EH (cell line): ENCODE measurements around the gene MDP1.

Experiments used
- DNase-seq: peaks from one replicate; pipeline ENCODE4 v3.0.0-alpha.2; 2015; ENCODE audit warnings: low read depth

The MDP1 gene

DNA sequence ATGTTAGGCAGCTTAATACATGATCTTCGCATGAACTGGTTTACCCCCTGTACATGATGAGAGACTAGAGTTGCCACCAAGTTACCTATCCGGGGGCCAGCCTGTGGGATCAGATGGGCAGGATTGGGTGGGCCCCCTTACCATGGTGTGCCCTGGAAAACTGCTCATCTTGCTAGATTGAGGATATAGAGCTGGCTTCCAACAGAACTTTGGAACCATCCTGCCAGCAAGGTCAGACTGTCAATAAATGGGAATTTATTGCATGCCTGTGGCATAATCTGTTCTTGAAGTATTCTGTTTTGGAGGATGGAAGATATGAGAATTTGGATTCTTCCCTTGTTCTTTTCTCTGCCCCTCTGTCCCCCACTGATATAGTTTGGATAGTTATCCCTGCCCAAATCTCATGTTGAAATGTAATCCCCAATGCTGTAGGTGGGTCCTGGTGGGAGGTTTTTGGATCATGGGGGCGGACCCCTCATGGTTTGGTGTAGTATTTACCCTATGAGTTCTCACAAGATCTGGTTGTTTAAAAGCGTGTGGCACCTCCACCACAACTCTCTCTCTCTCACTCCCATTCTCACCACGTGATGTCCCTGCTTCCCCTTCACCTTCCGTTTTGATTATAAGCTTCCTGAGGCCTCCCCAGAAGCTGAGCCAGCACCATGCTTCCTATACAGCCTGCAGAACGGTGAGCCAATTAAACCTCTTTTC is 16.9 kb downstream of the MDP1 start:
- DNase-seq: no peak

DNA sequence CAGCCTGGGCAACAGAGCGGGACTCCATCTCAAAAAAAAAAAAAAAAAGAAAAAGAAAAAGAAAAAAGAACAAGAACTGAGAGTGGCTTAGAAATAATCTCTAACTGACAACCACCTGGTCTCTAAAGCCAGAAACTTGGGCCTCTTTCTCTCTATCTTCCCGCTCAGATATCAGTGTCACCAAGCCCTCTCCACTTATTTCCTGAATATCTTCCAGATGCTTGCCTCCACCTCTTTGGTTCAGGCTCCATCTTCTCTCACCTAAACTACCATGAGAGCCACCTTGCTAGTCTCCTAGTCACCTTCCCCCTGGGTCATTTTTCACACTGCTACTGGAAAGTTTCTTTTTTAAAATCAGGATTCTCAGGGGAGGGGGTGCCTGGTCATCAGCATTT is 18.8 kb downstream of the MDP1 start:
- no peak for DNase-seq

DNA sequence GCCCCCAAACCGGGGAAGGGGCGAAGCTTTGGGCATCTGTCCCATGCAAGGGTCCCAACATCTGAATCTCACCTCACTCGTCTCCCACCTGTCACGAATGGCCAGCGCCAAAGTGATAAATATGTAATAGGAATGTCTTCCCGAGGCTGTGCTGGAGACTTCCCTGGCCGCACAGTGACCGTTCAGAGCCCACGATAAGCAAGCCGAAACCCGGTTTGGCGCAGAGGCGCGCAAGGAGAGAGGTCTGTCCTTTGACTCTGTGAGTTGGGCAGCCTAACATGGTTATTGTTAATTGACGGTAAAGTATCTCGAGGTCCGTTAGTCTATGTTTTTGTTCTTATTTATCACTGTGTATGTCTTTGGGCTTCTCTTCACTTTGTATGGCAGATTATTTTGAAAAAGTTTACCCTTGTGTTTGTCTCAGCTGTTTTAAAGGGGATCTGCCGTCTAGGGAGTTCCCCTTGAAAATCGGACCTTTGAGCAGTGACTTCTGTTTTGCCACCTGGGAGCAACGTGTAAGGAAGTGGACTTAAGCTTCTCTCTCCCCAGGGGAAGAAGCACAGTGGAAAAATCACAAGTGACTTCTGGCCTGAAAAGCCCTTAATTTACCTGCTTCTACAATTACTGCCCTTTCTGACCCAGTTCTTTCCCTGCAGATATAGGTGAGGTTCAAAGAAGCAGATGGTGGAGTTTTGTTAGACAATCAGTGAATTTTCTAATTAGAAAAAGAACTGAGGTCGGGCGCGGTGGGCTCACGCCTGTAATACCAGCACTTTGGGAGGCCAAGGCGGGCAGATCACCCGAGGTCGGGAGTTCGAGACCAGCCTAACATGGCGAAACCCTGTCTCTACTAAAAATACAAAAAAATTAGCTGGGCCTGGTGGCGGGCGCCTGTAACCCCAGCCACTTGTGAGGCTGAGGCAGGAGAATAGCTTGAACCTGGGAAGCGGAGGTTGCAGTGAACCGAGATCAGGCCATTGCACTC is 19.5 kb downstream of the MDP1 start:
- DNase-seq: peak; percentile 37

DNA sequence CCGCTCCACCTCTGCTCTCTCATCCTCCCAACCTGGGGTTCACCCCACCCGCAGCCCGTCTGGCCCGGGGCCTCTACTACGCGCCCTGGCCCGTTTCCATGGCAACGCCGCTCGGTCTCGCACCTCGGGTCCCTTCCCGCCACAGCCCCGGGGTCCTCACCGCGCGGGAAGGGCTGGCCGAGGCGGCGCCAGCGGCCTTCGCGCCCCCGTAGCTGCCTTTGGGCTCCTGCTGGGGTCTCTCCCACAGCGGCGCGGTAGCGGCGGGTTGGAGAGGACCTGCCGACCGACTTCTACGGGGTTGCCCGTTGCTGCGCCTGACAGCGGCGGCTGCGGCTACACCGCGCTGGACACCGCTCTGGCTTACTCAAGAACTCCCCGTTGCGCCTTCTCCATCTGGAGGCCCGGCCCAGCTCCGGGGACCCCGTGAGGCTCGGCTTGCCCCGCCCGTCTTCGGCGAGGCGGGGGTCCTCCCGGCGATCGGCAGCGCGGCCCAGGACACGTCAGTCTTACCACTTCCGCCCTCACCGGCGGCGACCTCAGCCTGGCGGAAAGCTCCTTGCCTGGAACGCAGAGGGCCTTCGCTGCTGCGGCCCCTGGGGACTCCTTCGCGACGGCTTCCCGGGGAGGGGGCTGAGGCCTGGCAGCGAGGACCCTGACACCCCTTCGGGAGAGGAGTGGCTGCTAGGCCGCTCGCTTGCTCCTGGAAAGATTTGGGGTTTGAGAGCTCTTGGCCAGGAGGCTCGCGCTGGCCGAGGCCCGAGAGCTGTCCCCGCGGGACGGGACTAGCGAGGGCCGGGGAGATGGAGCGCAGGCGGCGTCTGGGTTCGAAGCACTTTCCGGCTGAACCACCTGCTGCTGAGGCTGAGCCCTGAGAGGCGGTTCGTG is 20.4 kb downstream of the MDP1 start, which contains the start of gene TM9SF1:
TSS of gene TM9SF1 (minus strand) at position 256 of the 885 bp plus-strand sequence. CDS start 422 bp downstream, outside the sequence.
- DNase-seq: peak; percentile 88

DNA sequence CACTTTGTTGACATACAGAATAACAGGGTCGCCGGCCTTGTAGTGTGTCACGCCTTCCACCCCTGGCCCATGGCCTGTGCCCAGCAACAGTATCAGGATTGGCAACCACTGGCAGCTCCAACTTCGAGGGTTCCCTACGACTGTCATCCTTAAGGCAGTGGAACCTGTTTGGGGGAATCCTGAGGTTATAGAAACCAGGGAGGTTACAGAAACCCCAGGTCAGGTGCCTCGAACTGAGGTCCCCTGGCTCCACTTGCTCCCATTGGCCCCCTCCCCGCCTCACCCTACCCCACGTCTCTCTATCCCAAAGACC is 21.0 kb downstream of the MDP1 start:
- DNase-seq: no peak

DNA sequence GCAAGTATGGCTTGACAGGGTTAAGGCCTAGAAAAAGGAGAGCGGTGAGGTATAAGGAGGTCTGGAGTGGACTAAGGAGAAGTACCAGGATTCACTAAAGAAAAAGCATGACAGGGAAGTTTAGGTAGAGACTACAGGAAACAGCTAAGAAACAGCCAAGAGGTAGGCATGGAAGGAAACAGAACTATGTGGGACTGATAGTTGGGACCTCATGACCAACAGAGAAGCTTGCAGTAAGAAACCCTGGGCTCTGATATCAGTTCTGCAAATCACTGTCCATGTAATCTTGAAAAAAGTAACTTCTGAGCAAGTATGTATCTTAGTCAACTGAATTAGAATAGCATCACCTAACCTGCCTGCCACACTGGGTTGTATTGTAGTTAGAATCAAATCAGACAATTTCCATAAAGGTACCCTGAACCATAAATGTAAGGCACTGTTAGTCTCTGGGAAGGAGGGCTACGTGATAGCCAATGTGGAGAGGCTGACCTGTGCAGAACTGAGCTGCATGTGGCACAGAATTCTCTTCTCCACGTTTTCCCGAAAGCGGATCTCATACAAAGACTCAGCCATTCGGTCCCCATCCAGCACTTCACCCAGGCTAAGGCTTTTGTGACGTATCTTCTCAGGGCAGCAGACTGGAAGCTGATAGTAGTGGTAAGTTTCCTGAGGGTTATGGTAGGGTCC is 21.5 kb downstream of the MDP1 start:
- no peak for DNase-seq

DNA sequence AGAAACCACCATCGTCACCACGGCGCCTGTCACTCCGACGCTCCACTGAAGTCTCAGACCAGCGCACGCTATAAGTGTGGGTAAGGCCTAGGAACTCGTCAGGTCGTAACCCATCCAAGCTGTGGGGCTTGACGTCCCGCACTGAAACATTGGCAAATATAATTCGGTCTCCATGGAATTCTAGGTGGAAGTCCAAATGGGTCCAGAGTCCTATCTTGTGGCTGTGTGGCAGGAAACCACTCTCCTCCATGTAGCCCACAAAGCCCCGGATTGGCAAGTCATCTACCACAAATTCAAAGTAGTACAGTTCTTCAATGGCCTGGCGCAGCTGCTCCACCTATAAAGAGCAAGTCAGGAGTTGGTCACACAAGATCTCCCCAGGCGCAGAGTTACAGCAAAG is 22.9 kb downstream of the MDP1 start:
- no peak for DNase-seq

DNA sequence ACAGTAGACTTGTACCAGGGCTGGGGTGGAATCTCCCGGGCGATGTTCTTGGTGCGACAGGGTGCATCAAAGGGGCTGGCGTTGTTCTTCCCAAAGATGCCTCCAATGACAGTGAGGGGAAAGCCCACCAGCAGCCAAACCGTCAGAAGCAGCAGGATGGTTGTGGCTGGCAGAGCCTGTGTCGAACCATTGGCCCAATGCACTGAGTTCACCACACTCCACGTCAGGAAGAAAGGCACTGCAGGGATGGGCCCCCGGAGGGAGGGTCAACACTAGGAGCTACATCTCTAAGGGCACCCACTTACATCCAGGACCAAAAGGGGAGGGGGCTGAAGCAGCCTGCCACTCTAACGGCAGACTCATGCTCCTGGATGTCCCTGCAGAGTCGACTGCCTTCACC is 25.4 kb downstream of the MDP1 start:
- no peak for DNase-seq

DNA sequence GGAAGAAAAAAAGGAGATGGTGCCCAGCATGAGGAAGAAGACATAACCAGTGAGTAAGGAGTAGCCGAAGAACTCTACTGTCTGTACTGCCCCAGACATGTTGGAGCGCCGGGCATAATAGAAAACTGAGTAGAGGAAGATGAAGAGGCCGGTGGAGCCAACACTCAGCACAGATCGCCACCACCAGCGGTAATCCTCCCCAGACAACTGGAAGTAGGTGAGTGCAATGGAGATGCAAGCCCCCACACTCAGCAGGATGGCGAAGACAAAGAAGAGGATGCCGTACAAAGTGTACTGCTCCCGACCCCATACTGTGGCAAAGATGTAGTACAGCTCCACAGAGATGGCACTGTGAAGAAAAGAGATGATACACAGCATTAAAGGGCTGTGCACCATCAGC is 26.4 kb downstream of the MDP1 start:
- no peak for DNase-seq

DNA sequence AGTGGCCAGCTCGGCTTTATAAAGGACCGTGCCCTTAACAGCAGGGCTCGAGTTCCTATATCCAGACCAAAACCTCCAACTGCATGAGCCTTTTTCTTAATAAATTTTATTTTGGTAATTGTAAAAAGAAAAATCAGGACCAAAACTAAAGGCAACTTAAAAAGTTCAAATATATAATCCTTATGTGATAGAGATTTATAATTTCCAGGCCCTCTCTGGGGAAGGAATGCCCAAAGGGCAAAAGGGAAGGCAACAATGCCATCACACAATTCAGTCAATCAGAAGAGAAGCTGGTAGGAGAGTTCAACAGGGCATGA is 26.8 kb downstream of the MDP1 start:
- no peak for DNase-seq

DNA sequence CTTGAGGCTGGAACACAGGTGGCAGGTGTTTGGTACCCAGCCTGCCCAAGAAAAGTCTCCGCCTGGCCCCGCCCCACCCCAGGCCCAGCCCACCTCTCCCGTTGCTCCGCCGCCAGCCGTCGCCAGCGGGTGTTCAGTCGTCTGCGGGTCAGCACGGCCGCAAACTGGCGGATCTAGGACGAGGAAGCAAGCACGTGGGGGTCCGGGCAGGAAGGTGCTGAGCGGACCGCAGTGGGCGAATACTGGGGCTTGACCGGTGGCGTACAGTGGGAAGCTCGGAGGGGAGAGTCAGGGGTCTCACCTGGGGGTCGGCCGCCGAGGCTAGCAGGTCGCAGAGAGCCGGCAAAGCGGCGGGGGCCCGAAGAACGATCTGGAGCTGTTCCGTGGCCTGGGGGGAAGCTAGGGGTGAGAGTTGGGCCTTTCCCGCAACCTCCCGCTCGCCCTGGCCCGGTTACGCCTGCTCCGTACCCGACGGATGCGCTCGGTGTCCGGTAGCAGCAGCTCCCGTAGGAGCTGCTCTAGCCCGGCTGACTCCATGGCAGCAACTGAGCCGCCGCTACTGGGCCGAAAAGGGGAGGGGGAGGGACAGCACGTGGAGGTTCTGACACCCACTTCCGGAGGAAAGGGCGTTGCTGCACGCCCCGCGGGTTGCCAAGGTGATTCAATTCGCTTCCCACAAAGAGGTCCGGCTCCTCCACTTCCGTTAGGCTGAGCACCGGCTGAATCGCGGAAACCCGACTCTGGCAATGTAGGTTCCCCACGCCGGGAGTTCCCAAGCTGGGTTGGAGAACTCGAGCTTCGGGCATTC is 27.4 kb downstream of the MDP1 start, which contains the start of gene IPO4:
TSS of gene IPO4 (minus strand) at position 566 of the 808 bp plus-strand sequence. CDS start at position 537, 29 bp downstream.
- DNase-seq: peak; percentile 98

DNA sequence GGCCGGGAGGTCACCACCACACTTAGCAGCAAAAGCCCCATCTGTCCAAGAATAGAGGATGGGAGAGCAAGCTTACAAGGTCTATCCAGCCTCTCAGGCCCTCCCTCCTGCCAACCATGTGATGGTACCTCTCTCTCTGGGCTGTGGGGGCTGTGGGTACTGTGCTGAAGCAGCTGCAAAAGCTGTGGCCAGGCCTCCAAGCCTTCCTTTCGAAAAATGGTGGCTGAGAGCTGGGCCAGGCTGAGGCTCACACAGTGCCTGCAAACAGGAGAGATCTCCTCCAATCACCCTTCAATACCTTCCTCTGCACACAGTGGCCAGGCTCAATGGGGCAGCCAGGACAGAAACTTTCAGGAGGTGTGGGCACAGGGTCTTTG is 28.3 kb downstream of the MDP1 start:
- no peak for DNase-seq

DNA sequence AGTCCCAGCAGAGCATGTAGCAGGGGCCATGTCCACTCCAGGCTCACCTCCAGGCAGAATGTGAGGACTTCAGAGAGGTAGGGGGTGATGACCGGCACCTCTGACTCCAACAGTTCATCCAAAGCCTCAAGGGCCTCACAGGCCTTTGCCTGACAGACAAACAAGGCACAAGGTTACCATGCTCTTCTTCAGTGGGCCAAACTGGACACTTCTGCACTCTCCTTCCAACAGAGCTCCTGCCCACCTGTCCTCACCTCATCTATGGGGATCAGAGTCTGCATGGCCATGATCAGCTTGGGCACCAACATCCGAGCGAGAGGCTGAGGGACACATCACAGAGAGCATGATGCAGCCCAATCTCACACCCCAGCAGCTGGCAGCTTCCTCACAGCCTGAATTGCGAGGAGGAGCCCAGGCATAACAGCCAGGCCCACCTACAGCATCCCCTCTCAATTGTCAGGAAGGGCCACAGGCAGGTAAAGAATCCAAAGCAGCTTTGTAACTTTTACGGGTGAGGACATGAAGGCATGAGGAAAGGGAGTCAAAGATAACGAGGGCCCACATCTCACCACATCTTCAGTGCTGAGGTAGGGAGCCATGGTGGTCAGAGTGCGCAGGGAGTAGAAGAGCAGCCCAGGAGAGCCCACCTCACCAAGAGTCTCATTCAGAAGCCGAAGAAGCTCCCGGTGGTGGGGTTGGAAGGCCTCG is 28.9 kb downstream of the MDP1 start:
- DNase-seq: no peak

DNA sequence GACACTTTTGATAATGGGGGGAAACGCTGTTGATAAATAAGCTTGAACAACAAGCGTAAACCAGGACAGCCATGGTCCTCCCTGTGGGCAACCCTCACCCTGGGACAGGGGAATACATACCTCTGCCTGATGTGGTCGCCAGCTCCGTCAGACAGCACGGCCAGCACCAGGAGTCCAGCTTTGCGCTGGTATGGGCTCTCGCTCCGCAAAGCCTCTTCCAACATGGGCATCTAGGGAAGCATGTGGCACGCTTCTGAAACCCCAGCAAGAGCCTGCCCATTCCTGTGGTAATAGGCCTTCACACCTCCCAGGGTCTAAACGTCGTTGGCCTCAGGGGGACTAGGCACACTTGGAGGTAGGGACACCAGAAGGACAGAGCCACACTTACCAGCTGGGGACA is 30.1 kb downstream of the MDP1 start:
- DNase-seq: no peak

DNA sequence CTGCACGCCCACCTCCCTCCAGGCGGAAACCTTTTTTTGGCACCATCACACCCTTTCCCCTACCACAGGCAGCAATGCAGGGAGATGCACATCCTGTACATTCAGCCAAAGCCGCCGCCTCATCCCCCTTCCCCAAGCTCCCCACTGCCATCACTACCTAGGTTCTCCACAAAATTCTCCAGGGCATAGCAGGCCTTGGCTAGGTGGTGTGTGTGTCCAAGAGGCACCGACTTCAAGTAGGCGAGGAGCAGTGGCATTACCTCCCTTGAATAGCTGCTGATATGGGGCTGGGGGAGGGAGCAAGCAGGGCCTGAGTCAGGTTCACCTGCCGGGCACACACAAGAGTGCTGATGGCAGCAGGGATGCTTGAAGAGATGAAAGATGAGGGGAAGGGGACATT is 30.8 kb downstream of the MDP1 start:
- DNase-seq: no peak

DNA sequence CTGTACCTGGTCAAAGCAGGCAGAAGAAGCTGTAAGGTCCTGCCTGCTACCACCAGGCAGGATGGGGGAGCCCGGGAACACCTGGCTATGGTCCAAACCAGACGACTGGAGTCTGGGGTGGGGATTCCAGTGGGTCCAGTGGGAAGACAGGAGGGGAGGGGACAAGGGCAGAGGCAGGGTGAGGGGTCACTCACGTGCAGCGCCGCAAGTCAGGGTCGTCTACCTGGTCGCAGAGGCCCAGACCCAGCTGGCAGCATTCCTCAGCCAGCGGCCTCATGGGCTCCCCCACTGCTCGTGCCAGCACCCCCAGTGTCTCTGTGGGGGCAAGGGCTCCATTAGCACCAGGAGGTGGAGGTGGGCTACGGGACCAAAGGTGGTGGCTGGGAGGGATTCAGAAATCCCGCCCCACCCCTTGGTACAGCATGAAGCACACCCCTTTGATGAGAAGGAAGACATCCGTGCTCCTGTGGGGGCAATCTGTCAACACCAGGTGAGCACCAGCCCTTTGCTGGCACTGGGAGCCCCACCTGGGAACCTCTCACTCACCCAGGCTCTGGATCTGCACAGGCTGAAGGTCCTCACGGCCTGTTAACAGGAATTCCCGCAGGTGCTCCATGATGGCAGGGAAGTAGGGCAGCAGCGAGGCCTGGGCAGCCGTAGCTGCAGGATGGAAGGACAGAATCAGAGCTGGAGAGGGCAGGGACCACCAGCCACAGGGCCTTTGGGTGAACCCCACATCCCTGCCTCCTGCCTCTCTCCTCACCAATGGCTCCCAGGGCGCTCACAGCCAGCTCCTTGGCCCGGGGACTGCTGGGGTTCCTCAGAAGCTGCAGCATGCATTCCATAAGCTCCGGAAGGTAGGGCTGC is 31.5 kb downstream of the MDP1 start:
- DNase-seq: no peak

DNA sequence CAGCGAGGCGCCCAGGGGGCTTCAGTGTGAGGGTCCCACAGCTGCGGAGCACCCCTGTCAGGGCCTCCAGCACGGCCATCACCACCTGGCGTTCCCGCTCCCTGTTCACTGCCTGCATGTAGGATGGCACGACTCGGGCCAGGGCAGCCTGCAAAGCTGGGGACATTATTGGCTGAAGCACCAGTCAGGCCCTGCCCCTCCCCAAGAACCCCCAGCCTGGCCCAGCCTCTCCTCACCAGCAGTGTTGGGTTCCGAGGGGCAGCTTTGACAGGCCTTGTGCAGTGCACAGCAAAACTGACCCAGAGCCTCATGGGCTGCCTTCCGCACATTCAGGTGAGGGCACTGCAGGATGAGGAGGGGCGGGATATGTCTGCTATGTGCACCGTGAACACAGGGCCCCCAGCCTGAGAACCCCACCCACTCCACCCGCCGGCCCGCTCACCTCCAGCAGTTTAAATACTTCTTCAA is 32.8 kb downstream of the MDP1 start:
- no peak for DNase-seq

DNA sequence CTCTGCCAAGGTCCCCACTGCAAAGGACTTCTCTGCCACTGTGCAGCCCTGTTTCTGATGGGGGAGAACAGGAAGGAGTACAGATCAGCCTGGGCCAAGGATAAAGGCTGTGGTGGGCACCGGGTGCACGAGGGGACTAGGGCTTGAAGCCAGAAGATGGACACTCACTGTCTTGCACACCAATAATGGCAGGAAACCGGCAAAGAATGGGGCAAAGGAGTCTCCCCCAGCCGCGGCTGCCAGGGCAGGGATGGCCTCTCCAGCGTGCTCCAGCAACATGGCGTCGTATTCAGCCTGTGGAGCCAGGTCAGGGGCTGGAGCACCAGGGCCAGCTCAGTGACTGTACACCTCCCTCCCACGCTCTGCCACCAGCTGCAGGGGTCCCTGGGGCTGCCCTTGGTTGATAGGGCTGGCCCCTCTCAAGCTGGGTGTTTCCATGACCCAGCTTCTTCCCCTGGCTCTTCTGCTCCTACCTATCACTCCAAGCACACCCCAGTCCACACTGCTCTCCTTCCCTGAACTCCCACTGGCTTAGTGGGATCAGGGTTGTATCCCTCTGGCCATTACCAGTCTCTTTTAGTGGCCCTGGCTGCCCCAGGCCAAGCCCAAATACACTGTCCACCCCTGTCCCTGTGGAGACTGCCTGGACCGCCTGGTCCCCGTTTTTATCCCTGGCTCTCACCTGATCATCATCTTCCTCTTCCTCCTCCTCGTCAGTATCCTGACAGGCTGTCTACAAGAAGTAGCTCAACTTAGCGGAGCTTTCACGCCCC is 33.6 kb downstream of the MDP1 start:
- no peak for DNase-seq
